Subcutaneous adipose tissue (tissue), 4 donors: Measurements from ENCODE around the gene TTC23. TPM values are rescaled to one million over a fixed set of nuclear protein-coding genes. Genes with fewer than 3 reads are reported as not detected.

Experiments
- total RNA-seq, 4 donors: library from RNA; depleted of rRNA; stranded (reverse); fragments of >200 nt; gene quantifications; one replicate each; pipeline ENCODE4 v1.1.0, GENCODE V29; 2016
- TF ChIP-seq, protein P1 (sequence below): fragments of 450-650 bp; IDR thresholded peaks from one replicate; pipeline ENCODE4 v1.5.1; 2016; ENCODE audit warnings: low read depth, mild to moderate bottlenecking, control low read depth, antibody characterized with exemption, moderate library complexity

TTC23 gene
- total RNA-seq, 4 donors from 2014 or later = 19.6 to 24.0 (median 23.2) TPM

DNA sequence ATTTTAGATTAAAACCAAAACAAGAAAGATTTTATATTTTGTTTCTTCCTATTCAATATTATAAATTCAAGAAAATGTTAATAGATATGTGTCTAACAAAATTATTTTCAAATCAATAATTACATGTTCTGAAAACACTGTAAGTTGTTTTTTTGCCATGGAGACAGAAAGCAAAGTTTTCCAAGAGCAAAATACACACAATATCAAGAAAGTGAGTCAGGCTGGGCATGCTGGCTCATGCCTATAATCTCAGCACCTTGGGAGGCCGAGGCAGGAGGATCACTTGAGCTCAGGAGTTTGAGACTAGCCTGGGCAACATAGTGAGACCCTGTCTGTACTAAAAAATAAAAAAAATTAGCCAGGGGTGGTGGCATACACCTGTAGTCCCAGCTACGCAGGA lies 71.7 kb downstream of the TTC23 start:
- TF ChIP-seq, protein P1, sequence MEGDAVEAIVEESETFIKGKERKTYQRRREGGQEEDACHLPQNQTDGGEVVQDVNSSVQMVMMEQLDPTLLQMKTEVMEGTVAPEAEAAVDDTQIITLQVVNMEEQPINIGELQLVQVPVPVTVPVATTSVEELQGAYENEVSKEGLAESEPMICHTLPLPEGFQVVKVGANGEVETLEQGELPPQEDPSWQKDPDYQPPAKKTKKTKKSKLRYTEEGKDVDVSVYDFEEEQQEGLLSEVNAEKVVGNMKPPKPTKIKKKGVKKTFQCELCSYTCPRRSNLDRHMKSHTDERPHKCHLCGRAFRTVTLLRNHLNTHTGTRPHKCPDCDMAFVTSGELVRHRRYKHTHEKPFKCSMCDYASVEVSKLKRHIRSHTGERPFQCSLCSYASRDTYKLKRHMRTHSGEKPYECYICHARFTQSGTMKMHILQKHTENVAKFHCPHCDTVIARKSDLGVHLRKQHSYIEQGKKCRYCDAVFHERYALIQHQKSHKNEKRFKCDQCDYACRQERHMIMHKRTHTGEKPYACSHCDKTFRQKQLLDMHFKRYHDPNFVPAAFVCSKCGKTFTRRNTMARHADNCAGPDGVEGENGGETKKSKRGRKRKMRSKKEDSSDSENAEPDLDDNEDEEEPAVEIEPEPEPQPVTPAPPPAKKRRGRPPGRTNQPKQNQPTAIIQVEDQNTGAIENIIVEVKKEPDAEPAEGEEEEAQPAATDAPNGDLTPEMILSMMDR = no peak

DNA sequence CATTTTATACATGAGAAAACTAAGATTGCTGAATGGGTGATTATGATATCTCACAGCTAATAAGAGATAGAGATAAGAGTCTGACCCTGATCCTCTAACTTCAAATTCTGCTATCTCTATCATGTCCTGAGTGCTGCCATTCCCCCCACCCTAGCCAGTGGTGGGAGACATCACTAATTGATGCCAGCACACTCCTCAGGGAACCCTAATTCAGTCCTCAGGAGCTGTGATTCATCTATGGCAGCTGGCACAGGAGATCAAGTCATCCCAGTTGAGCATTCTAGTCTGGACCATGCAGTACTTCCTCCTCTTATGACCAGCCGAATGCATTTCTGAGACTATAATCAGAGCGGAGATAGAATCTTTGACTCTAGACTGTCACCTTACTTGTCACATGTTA lies 72.6 kb downstream of the TTC23 start:
- TF ChIP-seq, protein P1 = no peak

- TF ChIP-seq, protein P1 = no peak
Measured at GRCh38 chr15:99174567-99175395, 74.6 kb downstream of the TTC23 start.

DNA sequence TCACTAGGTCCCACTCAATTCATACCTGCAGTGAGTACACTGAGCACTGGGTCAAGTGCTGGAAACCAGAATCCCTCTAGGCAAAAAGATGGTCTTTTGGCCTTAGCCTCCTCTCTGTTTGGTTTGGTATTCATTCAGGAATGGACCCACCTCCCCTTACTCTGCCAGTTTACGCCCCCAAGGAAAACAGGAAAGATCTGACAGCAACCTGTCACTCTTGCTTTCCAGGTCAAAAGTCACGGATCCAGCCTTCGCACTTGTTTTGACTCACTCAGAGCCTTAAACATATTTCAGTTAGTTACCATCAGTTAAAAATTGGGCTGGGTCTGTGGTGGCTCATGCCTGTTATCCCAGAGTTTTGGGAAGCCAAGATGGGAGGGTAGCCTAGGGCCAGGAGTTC lies 76.4 kb downstream of the TTC23 start:
- TF ChIP-seq, protein P1 = no peak

- TF ChIP-seq, protein P1 = no peak
Measured at GRCh38 chr15:99172171-99172570, 77.2 kb downstream of the TTC23 start.

DNA sequence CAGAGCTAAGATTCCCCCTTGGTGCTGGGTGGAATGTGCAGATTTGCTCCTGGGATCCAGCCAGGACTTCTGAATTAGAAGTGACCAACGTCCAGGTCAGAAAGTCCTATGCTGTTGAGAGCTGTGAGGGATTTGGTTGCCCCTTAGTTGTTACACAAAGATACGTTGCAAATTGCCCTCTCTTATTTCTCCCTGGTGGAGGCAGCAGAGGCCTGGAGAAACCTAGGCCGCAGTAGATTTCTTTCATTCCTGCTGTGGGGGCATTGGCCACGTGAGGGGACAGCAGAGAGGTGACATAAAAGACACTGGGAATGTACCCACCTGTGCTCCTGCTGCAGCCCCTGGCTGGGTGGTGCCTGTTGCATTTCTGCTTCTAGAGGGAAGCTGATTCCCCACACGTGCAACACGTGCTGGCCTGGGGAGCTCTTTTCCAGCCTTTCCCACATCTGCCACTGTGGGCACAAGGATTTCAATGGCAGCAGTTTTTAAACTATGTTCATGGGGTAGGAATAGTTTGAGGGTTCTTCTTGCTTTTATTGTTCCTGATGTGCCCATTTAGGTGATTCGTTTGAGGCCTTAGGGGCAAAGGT lies 78.8 kb downstream of the TTC23 start:
- TF ChIP-seq, protein P1 = no peak

- TF ChIP-seq, protein P1 = no peak
Measured at GRCh38 chr15:99169769-99170311, 79.5 kb downstream of the TTC23 start.
